ENCODE data around the gene ERCC6L.

GRCh38 chrX:72271812-72272211 lies 33.0 kb upstream of the ERCC6L start:
- TF ChIP-seq TEAD4 (CRISPR knock-in tag; IDR thresholded peaks at IDR 0.05), result no peak
- TF ChIP-seq, protein P1, sequence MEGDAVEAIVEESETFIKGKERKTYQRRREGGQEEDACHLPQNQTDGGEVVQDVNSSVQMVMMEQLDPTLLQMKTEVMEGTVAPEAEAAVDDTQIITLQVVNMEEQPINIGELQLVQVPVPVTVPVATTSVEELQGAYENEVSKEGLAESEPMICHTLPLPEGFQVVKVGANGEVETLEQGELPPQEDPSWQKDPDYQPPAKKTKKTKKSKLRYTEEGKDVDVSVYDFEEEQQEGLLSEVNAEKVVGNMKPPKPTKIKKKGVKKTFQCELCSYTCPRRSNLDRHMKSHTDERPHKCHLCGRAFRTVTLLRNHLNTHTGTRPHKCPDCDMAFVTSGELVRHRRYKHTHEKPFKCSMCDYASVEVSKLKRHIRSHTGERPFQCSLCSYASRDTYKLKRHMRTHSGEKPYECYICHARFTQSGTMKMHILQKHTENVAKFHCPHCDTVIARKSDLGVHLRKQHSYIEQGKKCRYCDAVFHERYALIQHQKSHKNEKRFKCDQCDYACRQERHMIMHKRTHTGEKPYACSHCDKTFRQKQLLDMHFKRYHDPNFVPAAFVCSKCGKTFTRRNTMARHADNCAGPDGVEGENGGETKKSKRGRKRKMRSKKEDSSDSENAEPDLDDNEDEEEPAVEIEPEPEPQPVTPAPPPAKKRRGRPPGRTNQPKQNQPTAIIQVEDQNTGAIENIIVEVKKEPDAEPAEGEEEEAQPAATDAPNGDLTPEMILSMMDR (IDR thresholded peaks at IDR 0.05), result no peak
- no peak for TF ChIP-seq ZNF512 (CRISPR knock-in tag; IDR thresholded peaks at IDR 0.05; ENCODE audit: borderline replicate concordance)
- TF ChIP-seq CBFB (CRISPR knock-in tag; IDR thresholded peaks at IDR 0.05; ENCODE audit: low read depth), result no peak
- TF ChIP-seq, protein P2, sequence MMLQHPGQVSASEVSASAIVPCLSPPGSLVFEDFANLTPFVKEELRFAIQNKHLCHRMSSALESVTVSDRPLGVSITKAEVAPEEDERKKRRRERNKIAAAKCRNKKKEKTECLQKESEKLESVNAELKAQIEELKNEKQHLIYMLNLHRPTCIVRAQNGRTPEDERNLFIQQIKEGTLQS (CRISPR knock-in tag; conservative IDR thresholded peaks at IDR 0.05), result no peak
- TF ChIP-seq FOXK1 (CRISPR knock-in tag; IDR thresholded peaks at IDR 0.05), result no peak
- no peak for TF ChIP-seq E2F1 (CRISPR knock-in tag; IDR thresholded peaks at IDR 0.05)
- TF ChIP-seq TCF7 (CRISPR knock-in tag; IDR thresholded peaks at IDR 0.05; ENCODE audit: low read depth), result no peak
- no peak for TF ChIP-seq OVOL2 (CRISPR knock-in tag; IDR thresholded peaks at IDR 0.05; ENCODE audit: borderline replicate concordance)
- no peak for TF ChIP-seq MYBL2 (CRISPR knock-in tag; IDR thresholded peaks at IDR 0.05)
- TF ChIP-seq CREB1 (CRISPR knock-in tag; IDR thresholded peaks at IDR 0.05), result no peak
- TF ChIP-seq, protein P3, sequence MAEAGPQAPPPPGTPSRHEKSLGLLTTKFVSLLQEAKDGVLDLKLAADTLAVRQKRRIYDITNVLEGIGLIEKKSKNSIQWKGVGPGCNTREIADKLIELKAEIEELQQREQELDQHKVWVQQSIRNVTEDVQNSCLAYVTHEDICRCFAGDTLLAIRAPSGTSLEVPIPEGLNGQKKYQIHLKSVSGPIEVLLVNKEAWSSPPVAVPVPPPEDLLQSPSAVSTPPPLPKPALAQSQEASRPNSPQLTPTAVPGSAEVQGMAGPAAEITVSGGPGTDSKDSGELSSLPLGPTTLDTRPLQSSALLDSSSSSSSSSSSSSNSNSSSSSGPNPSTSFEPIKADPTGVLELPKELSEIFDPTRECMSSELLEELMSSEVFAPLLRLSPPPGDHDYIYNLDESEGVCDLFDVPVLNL (CRISPR knock-in tag; IDR thresholded peaks at IDR 0.05; ENCODE audit: borderline replicate concordance, low read depth), result no peak
- TF ChIP-seq ZNF317 (CRISPR knock-in tag; IDR thresholded peaks at IDR 0.05; ENCODE audit: borderline replicate concordance, low read depth), result no peak
- no peak for TF ChIP-seq PRRX2 (CRISPR knock-in tag; IDR thresholded peaks at IDR 0.05)
